Type B pancreatic cell (in vitro differentiated cells): ENCODE measurements around the gene CATSPER1. TPM values are rescaled to one million over a fixed set of nuclear protein-coding genes. Genes with fewer than 3 reads are reported as not detected.

Experiments used
- DNase-seq: peaks from one replicate; pipeline ENCODE4 v3.0.0; 2021; ENCODE audit warnings: mixed read lengths; ENCODE audit not compliant: unreplicated experiment; ENCODE audit errors: extremely low spot score
- H3K27ac Mint-ChIP-seq: 2 replicates; pipeline ENCODE4 v1.8.0; 2021; ENCODE audit warnings: mild to moderate bottlenecking, mixed read lengths
- H3K27me3 Mint-ChIP-seq: 2 replicates; pipeline ENCODE4 v1.8.0; 2021; ENCODE audit warnings: mixed read lengths
- H3K36me3 Mint-ChIP-seq: 2 replicates; pipeline ENCODE4 v1.8.0; 2021; ENCODE audit warnings: mixed read lengths
- H3K4me1 Mint-ChIP-seq: one replicate; pipeline ENCODE4 v1.8.0; 2021; ENCODE audit warnings: mixed read lengths; ENCODE audit not compliant: unreplicated experiment
- H3K4me3 Mint-ChIP-seq: 2 replicates; pipeline ENCODE4 v1.8.0; 2021; ENCODE audit warnings: mild to moderate bottlenecking, mixed read lengths
- H3K9me3 Mint-ChIP-seq: 2 replicates; pipeline ENCODE4 v1.8.0; 2021; ENCODE audit warnings: mixed read lengths
- total RNA-seq: library from RNA; stranded (reverse); gene quantifications from 2 replicates; pipeline ENCODE4 v1.2.1, GENCODE V29; 2021; ENCODE audit warnings: low replicate concordance
- TF ChIP-seq, protein P1 (sequence below): fragments of 200-600 bp; sonication (generic); conservative IDR thresholded peaks from 2 replicates; pipeline ENCODE4 v1.5.0; 2021; ENCODE audit warnings: antibody characterized with exemption, mild to moderate bottlenecking

The CATSPER1 gene
- total RNA-seq, 1 donor from 2014 or later, result not detected

DNA sequence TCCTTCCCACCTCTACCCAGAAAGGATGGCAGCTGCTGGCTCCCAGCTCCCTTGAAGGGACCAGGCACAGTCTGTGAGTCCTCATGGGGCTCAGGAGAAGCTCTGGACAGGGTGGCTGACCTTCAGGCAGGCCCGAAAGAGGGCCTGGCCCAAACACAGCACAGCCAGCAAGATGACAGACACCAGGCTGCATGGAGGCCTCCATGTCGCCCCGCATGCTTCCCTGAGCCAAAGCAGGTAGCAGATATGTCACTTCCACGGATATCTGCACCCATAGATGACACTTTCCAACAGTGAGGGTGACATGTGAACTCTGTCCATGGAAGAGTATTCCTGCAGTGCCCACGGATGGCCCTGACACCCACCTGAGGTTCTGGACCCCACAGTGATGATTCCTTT is 42.7 kb downstream of the CATSPER1 start:
- Mint-ChIP-seq H3K9me3 (no peaks in the 10 kb centered on the region), H3K27ac (no peak overlapping the region), H3K4me3 (no peak overlapping the region), H3K36me3 (no peaks in the 10 kb centered on the region), H3K4me1 (no peaks in the 10 kb centered on the region), H3K27me3 (no peaks in the 10 kb centered on the region)
- TF ChIP-seq, protein P1, sequence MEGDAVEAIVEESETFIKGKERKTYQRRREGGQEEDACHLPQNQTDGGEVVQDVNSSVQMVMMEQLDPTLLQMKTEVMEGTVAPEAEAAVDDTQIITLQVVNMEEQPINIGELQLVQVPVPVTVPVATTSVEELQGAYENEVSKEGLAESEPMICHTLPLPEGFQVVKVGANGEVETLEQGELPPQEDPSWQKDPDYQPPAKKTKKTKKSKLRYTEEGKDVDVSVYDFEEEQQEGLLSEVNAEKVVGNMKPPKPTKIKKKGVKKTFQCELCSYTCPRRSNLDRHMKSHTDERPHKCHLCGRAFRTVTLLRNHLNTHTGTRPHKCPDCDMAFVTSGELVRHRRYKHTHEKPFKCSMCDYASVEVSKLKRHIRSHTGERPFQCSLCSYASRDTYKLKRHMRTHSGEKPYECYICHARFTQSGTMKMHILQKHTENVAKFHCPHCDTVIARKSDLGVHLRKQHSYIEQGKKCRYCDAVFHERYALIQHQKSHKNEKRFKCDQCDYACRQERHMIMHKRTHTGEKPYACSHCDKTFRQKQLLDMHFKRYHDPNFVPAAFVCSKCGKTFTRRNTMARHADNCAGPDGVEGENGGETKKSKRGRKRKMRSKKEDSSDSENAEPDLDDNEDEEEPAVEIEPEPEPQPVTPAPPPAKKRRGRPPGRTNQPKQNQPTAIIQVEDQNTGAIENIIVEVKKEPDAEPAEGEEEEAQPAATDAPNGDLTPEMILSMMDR, result no peak
- no peak for DNase-seq

DNA sequence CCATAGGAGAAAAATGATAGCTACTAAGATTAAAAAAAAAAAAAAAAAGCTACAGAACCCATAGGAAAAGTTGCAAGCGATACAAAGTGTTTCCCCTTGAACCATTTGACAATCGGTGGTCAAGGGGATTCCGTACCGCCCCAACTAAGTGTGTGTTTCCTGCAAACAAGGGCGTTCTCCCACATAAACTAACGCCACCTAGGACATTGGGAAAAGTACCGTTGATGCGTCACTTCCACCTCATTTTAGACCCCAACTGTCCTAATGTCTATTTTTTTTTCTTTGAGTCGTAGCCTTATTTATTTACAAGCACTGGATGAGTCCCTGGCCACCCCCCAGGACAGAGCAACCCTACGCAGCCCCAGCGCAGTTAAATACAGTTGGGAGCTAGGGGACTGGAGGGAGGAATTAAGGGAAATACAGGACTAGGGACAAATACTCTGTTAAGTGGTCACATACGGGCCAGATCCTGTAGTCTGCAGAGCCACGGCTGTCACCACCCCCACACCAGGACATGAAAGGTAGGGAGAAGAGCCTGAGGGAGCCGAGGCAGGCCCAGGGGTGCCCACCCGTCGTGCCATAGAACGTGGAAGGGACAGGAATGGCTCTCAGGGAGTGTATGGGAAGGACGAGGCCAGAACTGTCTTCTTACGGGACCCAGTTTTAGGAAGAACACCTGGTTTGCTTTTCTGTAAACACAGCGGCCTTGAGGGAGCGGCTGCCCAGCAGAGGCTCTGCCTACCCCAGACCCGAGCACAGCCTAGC is 43.3 kb downstream of the CATSPER1 start:
- H3K36me3 Mint-ChIP-seq, result no peaks in the 10 kb centered on the region
- no peak overlapping the region for H3K27ac Mint-ChIP-seq
- TF ChIP-seq, protein P1, result no peak

DNA sequence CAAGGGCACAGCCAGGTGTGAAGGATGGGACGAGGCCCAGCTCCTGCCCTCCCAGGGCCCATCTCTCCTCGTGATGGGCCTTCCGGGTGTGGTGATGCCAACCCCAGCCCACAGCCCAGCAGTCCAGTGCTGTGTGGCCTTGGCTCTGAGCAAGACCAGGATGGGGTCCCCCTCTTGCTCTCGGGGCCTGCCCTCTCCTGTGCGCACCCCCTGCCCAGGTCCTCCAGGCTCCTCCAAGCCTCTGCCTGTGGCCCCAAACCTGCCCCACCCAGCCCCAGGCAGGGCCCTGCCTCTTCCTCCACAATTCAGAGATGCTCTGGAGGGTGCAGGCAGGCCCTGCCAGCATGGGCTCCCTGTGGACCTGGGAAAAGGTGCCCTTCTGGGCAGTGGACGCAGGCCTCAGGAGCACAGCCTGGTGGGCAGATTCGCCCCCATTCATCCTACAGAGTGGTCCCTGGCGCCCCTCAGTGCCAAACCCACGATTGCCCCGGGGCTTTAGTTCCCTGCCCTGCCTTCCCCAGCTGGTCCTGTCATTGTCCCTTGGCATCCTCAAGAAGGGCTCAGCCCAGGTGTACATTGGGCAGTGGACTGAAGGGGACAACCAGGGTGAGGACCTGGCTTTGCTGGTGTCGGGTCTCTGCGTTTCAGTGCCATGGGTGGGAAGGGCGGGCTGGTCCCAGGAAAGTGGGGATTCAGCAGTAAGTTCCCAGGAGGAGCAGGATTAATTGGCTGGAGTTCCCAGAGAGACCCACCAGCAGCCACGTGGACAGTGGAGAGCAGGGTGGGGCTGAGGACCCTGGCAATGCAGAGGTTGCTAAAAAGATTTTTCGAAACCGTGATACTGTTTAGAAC is 44.1 kb downstream of the CATSPER1 start:
- no peaks in the 10 kb centered on the region for H3K9me3 Mint-ChIP-seq
- H3K4me3 Mint-ChIP-seq, result no peak overlapping the region
- no peaks in the 10 kb centered on the region for H3K27me3 Mint-ChIP-seq
- TF ChIP-seq, protein P1, result no peak
- no peaks in the 10 kb centered on the region for H3K36me3 Mint-ChIP-seq
- no peak for DNase-seq
- no peaks in the 10 kb centered on the region for H3K4me1 Mint-ChIP-seq
- no peak overlapping the region for H3K27ac Mint-ChIP-seq

More for the DNA sequence above, 43.3 kb downstream of the CATSPER1 start:
- Mint-ChIP-seq H3K4me1 (no peaks in the 10 kb centered on the region), H3K4me3 (no peak overlapping the region), H3K27me3 (no peaks in the 10 kb centered on the region), H3K9me3 (no peaks in the 10 kb centered on the region)
- DNase-seq, result no peak

DNA sequence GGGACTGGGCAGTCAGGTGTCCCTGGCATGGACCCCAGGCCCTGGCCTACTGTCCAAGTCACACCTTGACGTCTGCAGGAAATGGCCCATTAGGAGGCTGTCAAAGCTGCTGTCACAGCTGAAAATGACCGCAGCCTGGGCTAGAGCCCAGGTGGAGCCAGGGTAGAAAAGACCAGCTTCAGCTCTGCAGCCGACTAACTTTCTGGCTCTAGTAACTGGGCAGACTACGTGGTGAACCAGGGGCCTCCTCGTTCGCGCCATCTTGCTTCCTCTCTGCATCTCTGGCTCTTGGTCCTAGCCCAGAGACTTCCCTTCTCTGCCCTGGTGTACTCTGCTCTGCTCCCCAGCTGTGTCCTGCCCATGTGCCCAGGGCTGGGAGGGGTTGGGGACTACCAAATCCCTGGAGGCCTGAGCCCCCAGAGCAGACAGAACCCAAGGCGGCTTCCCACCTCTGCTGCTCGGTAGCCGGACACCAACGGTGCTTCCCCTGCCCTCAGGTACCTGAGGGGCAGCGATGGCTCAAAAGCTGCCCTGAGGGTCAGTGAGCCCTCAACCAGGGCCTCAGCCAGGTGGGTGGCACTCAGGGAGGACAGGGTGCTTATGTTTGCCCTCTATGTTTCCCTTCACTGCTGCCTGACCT is 45.1 kb downstream of the CATSPER1 start:
- Mint-ChIP-seq H3K9me3 (no peaks in the 10 kb centered on the region), H3K36me3 (no peaks in the 10 kb centered on the region), H3K4me3 (no peak overlapping the region), H3K27me3 (no peaks in the 10 kb centered on the region), H3K4me1 (no peaks in the 10 kb centered on the region), H3K27ac (no peak overlapping the region)
- no peak for DNase-seq
- TF ChIP-seq, protein P1, result no peak

DNA sequence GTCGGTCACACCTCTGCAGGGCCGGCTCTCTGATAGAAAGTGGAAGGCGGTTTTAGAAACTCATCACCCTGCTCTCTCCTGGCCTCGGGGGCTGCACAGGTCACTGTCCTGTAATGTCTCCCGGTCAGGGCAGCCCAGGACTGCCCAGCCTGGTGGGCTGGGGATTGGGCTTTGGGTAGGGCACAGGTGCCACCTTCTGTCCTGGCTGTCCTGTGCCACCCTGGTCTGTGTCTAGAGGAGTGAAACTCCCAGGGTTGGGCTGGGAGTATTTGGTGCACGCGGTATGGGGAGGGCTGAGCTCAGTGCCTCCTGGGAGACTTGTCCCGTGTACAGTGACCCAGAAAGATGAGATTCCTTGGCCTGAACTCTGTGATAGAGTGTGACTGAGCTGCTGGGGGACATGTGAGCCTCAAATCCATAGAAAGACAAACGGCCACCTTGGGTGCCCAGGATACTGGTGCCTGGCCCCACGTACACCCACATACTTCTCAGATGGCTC is 47.0 kb downstream of the CATSPER1 start:
- no peaks in the 10 kb centered on the region for H3K9me3 Mint-ChIP-seq
- peaks cover 5% of the 10 kb centered on the region for H3K36me3 Mint-ChIP-seq

More for the DNA sequence above, 47.0 kb downstream of the CATSPER1 start:
- Mint-ChIP-seq H3K27ac (no peak overlapping the region), H3K27me3 (no peaks in the 10 kb centered on the region), H3K4me3 (no peak overlapping the region), H3K4me1 (no peaks in the 10 kb centered on the region)
- no peak for DNase-seq
- TF ChIP-seq, protein P1, result no peak
